Measurements from ENCODE around the gene ABRACL. TPM values are rescaled to one million over a fixed set of nuclear protein-coding genes. Genes with fewer than 3 reads are reported as not detected.

Gene ABRACL
- total and polyA plus RNA-seq, 9 of the 15 experiments (the other 6 are each of a cell fraction or from before 2014, with no cell fraction given): 1.1 to 5.2 (median 1.9) TPM

- TF ChIP-seq USF1 (CRISPR knock-in tag; IDR thresholded peaks at IDR 0.05) (no peak), JUNB (CRISPR knock-in tag; conservative IDR thresholded peaks at IDR 0.05) (no peak), ZNF518B (CRISPR knock-in tag; IDR thresholded peaks at IDR 0.05) (no peak), TBL1XR1 (IDR thresholded peaks at IDR 0.05; ENCODE audit: low read length in 2 of 2) (no peak), MBD2 (IDR thresholded peaks at IDR 0.05; ENCODE audit: borderline replicate concordance, low read depth) (no peak), PPARD (CRISPR knock-in tag; IDR thresholded peaks at IDR 0.05) (no peak), TAF1 (IDR thresholded peaks at IDR 0.05; ENCODE audit: control insufficient read depth, extremely low read depth, insufficient read depth, low read length, severe bottlenecking) (no peak), TAF9B (IDR thresholded peaks at IDR 0.05; ENCODE audit: partially characterized antibody) (no peak), FOSL1 (tag; conservative IDR thresholded peaks at IDR 0.05) (no peak), HDAC2 (IDR thresholded peaks at IDR 0.05) (no peak), VEZF1 (CRISPR knock-in tag; IDR thresholded peaks at IDR 0.05) (no peak), NR1H2 (CRISPR knock-in tag; IDR thresholded peaks at IDR 0.05) (no peak)
Measured at GRCh38 chr6:139051396-139052060, 23.0 kb downstream of the ABRACL start (continued).

All from K562 (cell line).